H9 (cell line): ENCODE measurements around the gene MYO15B. TPM values are rescaled to one million over a fixed set of nuclear protein-coding genes. Genes with fewer than 3 reads are reported as not detected.

ENCODE experiments used
- DNase-seq: peaks from one replicate; pipeline ENCODE4 v3.0.0-alpha.2; 2017
- H2AFZ ChIP-seq: one replicate; pipeline ENCODE4 v1.6.1; 2013; ENCODE audit warnings: mild to moderate bottlenecking, low read length, control low read depth, moderate library complexity
- H2AK5ac ChIP-seq: 2 replicates; pipeline ENCODE4 v1.6.1; 2013; ENCODE audit warnings: low read length, control low read depth, mixed read lengths; ENCODE audit not compliant: insufficient read length
- H2BK120ac ChIP-seq: one replicate; pipeline ENCODE4 v1.6.1; 2013; ENCODE audit warnings: low read depth, mild to moderate bottlenecking, low read length, control low read depth, inconsistent platforms; ENCODE audit not compliant: poor library complexity, severe bottlenecking
- H2BK12ac ChIP-seq: 2 replicates; pipeline ENCODE4 v1.6.1; 2013; ENCODE audit warnings: low read length, control low read depth, mixed read lengths, low read depth; ENCODE audit not compliant: insufficient read length
- H2BK15ac ChIP-seq: 2 replicates; pipeline ENCODE4 v1.6.1; 2013; ENCODE audit warnings: low read depth, low read length, control low read depth
- H2BK20ac ChIP-seq: one replicate; pipeline ENCODE4 v1.6.1; 2013; ENCODE audit warnings: low read depth, mild to moderate bottlenecking, low read length, control low read depth, inconsistent platforms; ENCODE audit not compliant: poor library complexity, severe bottlenecking
- H2BK5ac ChIP-seq: 2 replicates; pipeline ENCODE4 v1.6.1; 2013; ENCODE audit warnings: low read length, control low read depth, mixed read lengths; ENCODE audit not compliant: insufficient read length
- H3K14ac ChIP-seq: 2 replicates; pipeline ENCODE4 v1.6.1; 2013; ENCODE audit warnings: low read length, control low read depth; ENCODE audit not compliant: insufficient read depth
- H3K18ac ChIP-seq: 2 replicates; pipeline ENCODE4 v1.6.1; 2013; ENCODE audit warnings: low read depth, mild to moderate bottlenecking, mixed read lengths, low read length, control low read depth; ENCODE audit not compliant: insufficient read length
- H3K23ac ChIP-seq: 2 replicates; pipeline ENCODE4 v1.6.1; 2013; ENCODE audit warnings: low read length, control low read depth, mixed read lengths, low read depth; ENCODE audit not compliant: insufficient read length
- H3K23me2 ChIP-seq: 2 replicates; pipeline ENCODE4 v1.6.1; 2013; ENCODE audit warnings: low read depth, mild to moderate bottlenecking, mixed read lengths, low read length, control low read depth; ENCODE audit not compliant: insufficient read length, poor library complexity, severe bottlenecking
- H3K27ac ChIP-seq: 2 replicates; pipeline ENCODE4 v1.5.1; 2013; ENCODE audit warnings: low read length, control low read depth, mixed read lengths, low read depth; ENCODE audit not compliant: insufficient read length
- H3K27me3 ChIP-seq: 2 replicates; pipeline ENCODE4 v1.6.1; 2013; ENCODE audit warnings: low read length, control low read depth, inconsistent platforms; ENCODE audit not compliant: insufficient read depth
- H3K4ac ChIP-seq: 2 replicates; pipeline ENCODE4 v1.6.1; 2013; ENCODE audit warnings: low read depth, mild to moderate bottlenecking, control low read depth, inconsistent platforms, low read length, moderate library complexity
- H3K4me1 ChIP-seq: 2 replicates; pipeline ENCODE4 v1.6.1; 2013; ENCODE audit warnings: low read length, control low read depth, inconsistent platforms; ENCODE audit not compliant: insufficient read depth
- H3K4me2 ChIP-seq: 2 replicates; pipeline ENCODE4 v1.6.1; 2013; ENCODE audit warnings: low read length, control low read depth, mixed read lengths; ENCODE audit not compliant: insufficient read length, insufficient read depth
- H3K56ac ChIP-seq: 2 replicates; pipeline ENCODE4 v1.6.1; 2013; ENCODE audit warnings: low read depth, mild to moderate bottlenecking, mixed read lengths, low read length, control low read depth; ENCODE audit not compliant: insufficient read length
- H3K79me1 ChIP-seq: 2 replicates; pipeline ENCODE4 v1.6.1; 2013; ENCODE audit warnings: low read depth, mild to moderate bottlenecking, moderate library complexity, low read length, control low read depth, inconsistent platforms; ENCODE audit not compliant: insufficient read depth, poor library complexity, severe bottlenecking
- H3K79me2 ChIP-seq: 2 replicates; pipeline ENCODE4 v1.6.1; 2013; ENCODE audit warnings: low read length, control low read depth, inconsistent platforms; ENCODE audit not compliant: insufficient read depth
- H3K9ac ChIP-seq: 2 replicates; pipeline ENCODE4 v1.6.1; 2013; ENCODE audit warnings: low read length, control low read depth, mixed read lengths; ENCODE audit not compliant: insufficient read length; ENCODE audit errors: extremely low read depth
- H3K9me3 ChIP-seq: one replicate; pipeline ENCODE4 v1.6.1; 2013; ENCODE audit warnings: low read depth, low read length, inconsistent platforms; ENCODE audit not compliant: control insufficient read depth
- H3T11ph ChIP-seq: one replicate; pipeline ENCODE4 v1.6.1; 2013; ENCODE audit warnings: mild to moderate bottlenecking, low read length, control low read depth, inconsistent platforms
- H4K20me1 ChIP-seq: one replicate; pipeline ENCODE4 v1.6.1; 2013; ENCODE audit not compliant: control insufficient read depth, insufficient read length, insufficient read depth
- H4K5ac ChIP-seq: 2 replicates; pipeline ENCODE4 v1.6.1; 2013; ENCODE audit warnings: low read depth, mild to moderate bottlenecking, mixed read lengths, low read length, control low read depth; ENCODE audit not compliant: insufficient read length
- H4K8ac ChIP-seq: replicated peaks from 2 replicates; pipeline ENCODE4 v1.6.1; 2013; ENCODE audit warnings: low read length, control low read depth, mixed read lengths, low read depth; ENCODE audit not compliant: insufficient read length
- H4K91ac ChIP-seq: 2 replicates; pipeline ENCODE4 v1.6.1; 2013; ENCODE audit warnings: low read depth, mild to moderate bottlenecking, moderate library complexity, mixed read lengths, low read length, control low read depth; ENCODE audit not compliant: insufficient read length
- H3K27ac Mint-ChIP-seq, 3 experiments: 2 replicates in 2 of 3; 3 replicates in 1 of 3; pipeline ENCODE4 v1.8.0; 2020 to 2021; ENCODE audit warnings: mixed read lengths in 3 of 3, mild to moderate bottlenecking in 1 of 3, moderate library complexity in 1 of 3
- H3K27me3 Mint-ChIP-seq: 2 replicates; pipeline ENCODE4 v1.8.0; 2021; ENCODE audit warnings: low read depth, mild to moderate bottlenecking, moderate library complexity, mixed read lengths
- H3K36me3 Mint-ChIP-seq, 3 experiments: 2 replicates in 2 of 3; 3 replicates in 1 of 3; pipeline ENCODE4 v1.8.0; 2020 to 2021; ENCODE audit warnings: low read depth in 3 of 3, mixed read lengths in 3 of 3; ENCODE audit not compliant: insufficient read depth in 1 of 3
- H3K4me1 Mint-ChIP-seq, 2 experiments: 2 replicates each; pipeline ENCODE4 v1.8.0; 2020; ENCODE audit warnings: mixed read lengths in 2 of 2
- H3K4me3 Mint-ChIP-seq, 2 experiments: 2 replicates in 1 of 2; 3 replicates in 1 of 2; pipeline ENCODE4 v1.8.0; 2020 to 2021; ENCODE audit warnings: mild to moderate bottlenecking in 2 of 2, mixed read lengths in 2 of 2, moderate library complexity in 1 of 2
- H3K9me3 Mint-ChIP-seq, 2 experiments: 2 replicates in 1 of 2; 3 replicates in 1 of 2; pipeline ENCODE4 v1.8.0; 2020; ENCODE audit warnings: mild to moderate bottlenecking in 2 of 2, mixed read lengths in 2 of 2, moderate library complexity in 1 of 2
- WGBS: extraction: QIAGEN DNeasy Blood & Tissue Kit; methylation state at CpG from one replicate; pipeline ENCODE4 v1.1.7; 2013; ENCODE audit warnings: missing lambda C conversion rate, low lambda C conversion rate, mixed read lengths; ENCODE audit not compliant: insufficient read length; ENCODE audit errors: extremely low coverage; 5-methylcytosine and 5-hydroxymethylcytosine counted together
- total RNA-seq: library from RNA; stranded (reverse); gene quantifications from 2 replicates; pipeline ENCODE4 v1.2.1, GENCODE V29; 2021
- TF ChIP-seq, protein P1 (sequence below): fragments of 200-600 bp; sonication (generic); conservative IDR thresholded peaks from 3 replicates; pipeline ENCODE4 v1.8.0; 2021; ENCODE audit warnings: antibody characterized with exemption, mild to moderate bottlenecking

MYO15B gene
- total RNA-seq, 1 experiment from 2014 or later: 41.9 TPM

DNA sequence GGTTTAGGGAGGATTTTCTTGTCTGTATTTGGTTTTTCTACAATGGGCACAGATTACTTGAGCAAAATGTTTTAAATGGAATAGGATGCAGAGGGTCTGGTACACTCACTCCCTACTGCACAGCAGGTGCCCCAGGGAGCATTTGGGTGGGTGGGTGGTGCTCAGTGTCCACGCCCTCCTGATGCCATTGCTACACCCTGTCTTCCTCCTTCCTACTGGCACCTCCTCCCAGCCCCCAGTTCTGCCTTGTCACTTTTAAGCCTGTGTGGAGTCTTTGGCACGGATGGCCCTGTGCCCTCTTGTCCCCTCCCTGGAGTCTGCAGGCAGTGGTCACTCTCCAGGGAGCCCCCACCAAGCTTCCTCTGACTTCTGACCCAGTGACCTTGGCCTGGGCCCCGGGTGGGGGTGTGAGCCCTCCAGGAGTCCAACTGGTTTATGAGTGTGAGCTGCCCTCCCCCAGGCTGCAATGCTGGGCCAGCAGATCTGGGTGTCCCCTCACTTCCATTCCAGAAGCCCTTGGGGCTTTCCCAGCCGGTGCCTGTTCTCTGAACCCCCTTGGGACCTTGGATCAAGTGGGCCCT is 46.6 kb upstream of the MYO15B start:
- Histone ChIP-seq H2BK15ac (no peak overlapping the region), H2BK5ac (no peak overlapping the region), H3K79me2 (no peaks in the 10 kb centered on the region), H2BK20ac (no peak overlapping the region), H4K5ac (no peak overlapping the region), H3K4ac (no peak overlapping the region), H3K79me1 (no peaks in the 10 kb centered on the region), H2BK120ac (no peak overlapping the region), H3K27me3 (no peaks in the 10 kb centered on the region), H3K18ac (no peak overlapping the region), H2AK5ac (no peak overlapping the region), H3K14ac (no peak overlapping the region), H3K9ac (no peak overlapping the region), H4K20me1 (no peaks in the 10 kb centered on the region), H3K4me2 (no peak overlapping the region), H3K23me2 (no peaks in the 10 kb centered on the region), H4K91ac (no peak overlapping the region), H2BK12ac (no peak overlapping the region), H3K27ac (no peak overlapping the region), H3T11ph (no peak overlapping the region), H3K56ac (no peak overlapping the region), H4K8ac (no peak overlapping the region), H3K23ac (no peak overlapping the region), H2AFZ (no peak overlapping the region), H3K9me3 (no peaks in the 10 kb centered on the region), H3K4me1 (no peaks in the 10 kb centered on the region)
- Mint-ChIP-seq H3K4me3 (no peak overlapping the region), H3K27me3 (no peaks in the 10 kb centered on the region), H3K27ac (no peak overlapping the region; a peak in 1 of 7 replicates), H3K9me3 (no peaks in the 10 kb centered on the region), H3K36me3 (peaks cover 0 to 20% (median 0%) of the 10 kb centered on the region in 3 experiments; a peak in 3 of 7 replicates), H3K4me1 (peaks cover 20 to 21% of the 10 kb centered on the region in 2 experiments)
- no peak for DNase-seq
- TF ChIP-seq, protein P1, sequence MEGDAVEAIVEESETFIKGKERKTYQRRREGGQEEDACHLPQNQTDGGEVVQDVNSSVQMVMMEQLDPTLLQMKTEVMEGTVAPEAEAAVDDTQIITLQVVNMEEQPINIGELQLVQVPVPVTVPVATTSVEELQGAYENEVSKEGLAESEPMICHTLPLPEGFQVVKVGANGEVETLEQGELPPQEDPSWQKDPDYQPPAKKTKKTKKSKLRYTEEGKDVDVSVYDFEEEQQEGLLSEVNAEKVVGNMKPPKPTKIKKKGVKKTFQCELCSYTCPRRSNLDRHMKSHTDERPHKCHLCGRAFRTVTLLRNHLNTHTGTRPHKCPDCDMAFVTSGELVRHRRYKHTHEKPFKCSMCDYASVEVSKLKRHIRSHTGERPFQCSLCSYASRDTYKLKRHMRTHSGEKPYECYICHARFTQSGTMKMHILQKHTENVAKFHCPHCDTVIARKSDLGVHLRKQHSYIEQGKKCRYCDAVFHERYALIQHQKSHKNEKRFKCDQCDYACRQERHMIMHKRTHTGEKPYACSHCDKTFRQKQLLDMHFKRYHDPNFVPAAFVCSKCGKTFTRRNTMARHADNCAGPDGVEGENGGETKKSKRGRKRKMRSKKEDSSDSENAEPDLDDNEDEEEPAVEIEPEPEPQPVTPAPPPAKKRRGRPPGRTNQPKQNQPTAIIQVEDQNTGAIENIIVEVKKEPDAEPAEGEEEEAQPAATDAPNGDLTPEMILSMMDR: no peak
- no CpG with 5 or more reads among the region's 4 CpGs for WGBS
